Panc1 (cell line): Measurements from ENCODE around the gene LIMCH1. TPM values are rescaled to one million over a fixed set of nuclear protein-coding genes. Genes with fewer than 3 reads are reported as not detected.

Experiments used
- ATAC-seq: fragments of 200-7000 bp; cut with Tn5 transposase; 2 replicates; pipeline ENCODE4 v1.9.1; 2020; ENCODE audit warnings: mild to moderate bottlenecking, moderate library complexity
- BruUV-seq: library from RNA; stranded (reverse); fragments of 400-500 nt; replicated peaks from 2 replicates; lab custom pipeline; 2021; lab: Mats Ljungman, UMichigan
- CTCF ChIA-PET: fragments of 300-600 bp; sonication (Branson Sonifier 250); formaldehyde crosslinking; loops from one replicate; lab custom pipeline; 2022; ENCODE audit warnings: antibody characterized with exemption; lab: Charles Lee
- POLR2A ChIA-PET: fragments of 300-600 bp; sonication (Branson Sonifier 250); formaldehyde crosslinking; loops from one replicate; lab custom pipeline; 2022; ENCODE audit warnings: antibody characterized with exemption; lab: Charles Lee
- DNase-seq: peaks from one replicate; pipeline ENCODE4 v3.0.0-alpha.2; 2010; ENCODE audit warnings: low read depth, low spot score
- H3K27ac ChIP-seq: 2 replicates; pipeline ENCODE4 v1.5.1; 2011; ENCODE audit warnings: mild to moderate bottlenecking, low read length, inconsistent platforms
- H3K27me3 ChIP-seq: fragments of 200-500 bp; sonication (Bioruptor generic); 2 replicates; pipeline ENCODE4 v1.6.0; 2014; ENCODE audit warnings: low read length, inconsistent platforms; ENCODE audit not compliant: control insufficient read depth, insufficient read depth
- H3K36me3 ChIP-seq: fragments of 200-500 bp; sonication (Bioruptor generic); 2 replicates; pipeline ENCODE4 v1.5.1; 2014; ENCODE audit warnings: inconsistent platforms, mild to moderate bottlenecking, low read length, moderate library complexity; ENCODE audit not compliant: control insufficient read depth, insufficient read depth
- H3K4me1 ChIP-seq: 2 replicates; pipeline ENCODE4 v1.5.1; 2011; ENCODE audit warnings: inconsistent platforms, mild to moderate bottlenecking, low read length, moderate library complexity; ENCODE audit not compliant: control insufficient read depth, insufficient read depth
- H3K4me3 ChIP-seq, 2 experiments: 2 replicates each; pipeline ENCODE4 v1.5.1; 2011 to 2012; ENCODE audit warnings: low read depth in 2 of 2, low read length in 2 of 2, mild to moderate bottlenecking in 2 of 2, inconsistent platforms in 1 of 2, moderate library complexity in 1 of 2
- H3K9me3 ChIP-seq: fragments of 200-500 bp; sonication (Bioruptor generic); 2 replicates; pipeline ENCODE4 v1.5.1; 2014; ENCODE audit warnings: low read depth, mild to moderate bottlenecking, inconsistent platforms, low read length, moderate library complexity; ENCODE audit not compliant: control insufficient read depth, insufficient read depth
- CTCF ChIP-seq: fragments of 450-650 bp; IDR thresholded peaks from 2 replicates; pipeline ENCODE4 v1.5.1; 2017; ENCODE audit warnings: mild to moderate bottlenecking
- POLR2AphosphoS5 ChIP-seq: IDR thresholded peaks from 2 replicates; pipeline ENCODE4 v1.6.1; 2012; ENCODE audit warnings: mild to moderate bottlenecking, low read depth, low read length, moderate library complexity
- SIN3A ChIP-seq: IDR thresholded peaks from 2 replicates; pipeline ENCODE4 v1.6.1; 2012; ENCODE audit warnings: low read depth, mild to moderate bottlenecking, low read length, moderate library complexity, borderline replicate concordance; ENCODE audit not compliant: insufficient read depth
- TCF7L2 ChIP-seq: IDR thresholded peaks from 2 replicates; pipeline ENCODE4 v1.6.1; 2011; ENCODE audit warnings: mild to moderate bottlenecking, low read depth, low read length, inconsistent platforms
- in situ Hi-C: cut with HindIII; loops from 2 replicates; pipeline ENCODE4 v1.10.0; 2016; ENCODE audit warnings: low sequenced_read_pairs, low pct_unique_long_range_greater_than_20kb
- intact Hi-C: fragments of 100-400 bp; cut with micrococcal nuclease; formaldehyde crosslinking; loops from one replicate; pipeline ENCODE4 v1.10.0; 2022; ENCODE audit not compliant: unreplicated experiment
- total RNA-seq: library from RNA; stranded (reverse); gene quantifications from one replicate; pipeline ENCODE4 v1.2.1, GENCODE V29; 2021; ENCODE audit not compliant: unreplicated experiment
- TF ChIP-seq, protein P1 (sequence below), 2 experiments: IDR thresholded peaks; 2 replicates each; pipeline ENCODE4 v1.6.1; 2011 to 2012; ENCODE audit warnings: low read depth in 2 of 2, control low read depth in 1 of 2, low read length in 1 of 2, mild to moderate bottlenecking in 1 of 2, moderate library complexity in 1 of 2; ENCODE audit not compliant: insufficient read depth in 1 of 2

LIMCH1 gene
- total RNA-seq, 1 experiment from 2014 or later: 3.3 TPM

GRCh38 chr4:41670982-41671381 lies 133.0 kb downstream of the LIMCH1 start:
- Histone ChIP-seq H3K4me3 (no peak overlapping the region), H3K4me1 (no peaks in the 10 kb centered on the region), H3K9me3 (no peaks in the 10 kb centered on the region), H3K27ac (no peak overlapping the region), H3K36me3 (no peaks in the 10 kb centered on the region), H3K27me3 (no peaks in the 10 kb centered on the region)
- POLR2A ChIA-PET: interaction anchor here (0.6 kb wide), 1 partner anchor 24 kb away, joined by 4 read pairs; no protein-coding TSS in a partner anchor
- intact Hi-C loops: no loop called here
- in situ Hi-C loops: no loop called here
- DNase-seq (no peak), ATAC-seq (no peak)
- CTCF ChIA-PET: no interaction called here
- TF ChIP-seq CTCF: no peak
- no peak for TF ChIP-seq TCF7L2
- TF ChIP-seq, protein P1, sequence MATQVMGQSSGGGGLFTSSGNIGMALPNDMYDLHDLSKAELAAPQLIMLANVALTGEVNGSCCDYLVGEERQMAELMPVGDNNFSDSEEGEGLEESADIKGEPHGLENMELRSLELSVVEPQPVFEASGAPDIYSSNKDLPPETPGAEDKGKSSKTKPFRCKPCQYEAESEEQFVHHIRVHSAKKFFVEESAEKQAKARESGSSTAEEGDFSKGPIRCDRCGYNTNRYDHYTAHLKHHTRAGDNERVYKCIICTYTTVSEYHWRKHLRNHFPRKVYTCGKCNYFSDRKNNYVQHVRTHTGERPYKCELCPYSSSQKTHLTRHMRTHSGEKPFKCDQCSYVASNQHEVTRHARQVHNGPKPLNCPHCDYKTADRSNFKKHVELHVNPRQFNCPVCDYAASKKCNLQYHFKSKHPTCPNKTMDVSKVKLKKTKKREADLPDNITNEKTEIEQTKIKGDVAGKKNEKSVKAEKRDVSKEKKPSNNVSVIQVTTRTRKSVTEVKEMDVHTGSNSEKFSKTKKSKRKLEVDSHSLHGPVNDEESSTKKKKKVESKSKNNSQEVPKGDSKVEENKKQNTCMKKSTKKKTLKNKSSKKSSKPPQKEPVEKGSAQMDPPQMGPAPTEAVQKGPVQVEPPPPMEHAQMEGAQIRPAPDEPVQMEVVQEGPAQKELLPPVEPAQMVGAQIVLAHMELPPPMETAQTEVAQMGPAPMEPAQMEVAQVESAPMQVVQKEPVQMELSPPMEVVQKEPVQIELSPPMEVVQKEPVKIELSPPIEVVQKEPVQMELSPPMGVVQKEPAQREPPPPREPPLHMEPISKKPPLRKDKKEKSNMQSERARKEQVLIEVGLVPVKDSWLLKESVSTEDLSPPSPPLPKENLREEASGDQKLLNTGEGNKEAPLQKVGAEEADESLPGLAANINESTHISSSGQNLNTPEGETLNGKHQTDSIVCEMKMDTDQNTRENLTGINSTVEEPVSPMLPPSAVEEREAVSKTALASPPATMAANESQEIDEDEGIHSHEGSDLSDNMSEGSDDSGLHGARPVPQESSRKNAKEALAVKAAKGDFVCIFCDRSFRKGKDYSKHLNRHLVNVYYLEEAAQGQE (IDR thresholded peaks at IDR 0.05; ENCODE audit: insufficient read depth in 1 of 2, low read depth in 2 of 2, low read length in 1 of 2): no peak
- TF ChIP-seq SIN3A: no peak
- no peak for TF ChIP-seq POLR2AphosphoS5
- BruUV-seq: no TSS peak

DNA sequence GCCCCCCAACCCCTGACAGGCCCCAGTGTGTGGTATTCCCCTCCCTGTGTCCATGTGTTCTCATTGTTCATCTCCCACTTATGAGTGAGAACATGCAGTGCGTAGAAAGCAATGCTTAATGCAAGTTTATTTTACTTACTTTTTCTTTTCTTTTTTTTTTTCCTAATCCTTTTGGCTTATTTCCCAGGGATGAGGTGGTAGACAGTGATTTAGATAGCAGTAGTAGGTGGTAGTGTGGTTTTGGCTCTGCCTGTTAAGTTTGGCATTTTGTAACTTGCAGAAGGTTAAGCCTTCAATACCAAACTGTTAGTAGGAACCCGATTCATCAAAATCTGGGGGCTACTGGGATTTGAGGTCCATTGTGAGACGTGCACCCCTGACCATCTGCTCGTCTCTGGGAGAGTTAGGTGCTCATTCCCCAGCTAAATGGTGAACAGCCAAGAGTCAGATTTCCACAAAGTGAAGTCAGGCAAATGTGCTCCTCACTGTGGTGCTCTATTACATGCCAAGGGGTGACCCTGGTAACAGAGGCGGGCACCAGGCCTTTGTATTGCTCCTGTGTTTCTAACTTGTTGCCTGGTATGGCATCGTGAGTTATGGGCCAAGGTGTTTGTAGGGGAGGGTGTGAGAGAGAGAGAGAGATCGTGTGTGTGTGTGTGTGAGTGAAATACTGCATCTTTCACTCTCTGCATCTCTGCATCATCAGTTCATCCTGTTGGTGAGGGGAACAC lies 140.3 kb downstream of the LIMCH1 start:
- Histone ChIP-seq H3K27ac (no peak overlapping the region), H3K4me3 (no peak overlapping the region), H3K36me3 (no peaks in the 10 kb centered on the region), H3K9me3 (no peaks in the 10 kb centered on the region), H3K4me1 (no peaks in the 10 kb centered on the region), H3K27me3 (no peaks in the 10 kb centered on the region; the same call in 1 of the 2 replicates)
- intact Hi-C loops (no loop called here), in situ Hi-C loops (no loop called here)
- no TSS peak for BruUV-seq
- TF ChIP-seq POLR2AphosphoS5 (no peak), SIN3A (no peak)
- TF ChIP-seq, protein P1 (IDR thresholded peaks at IDR 0.05; ENCODE audit: insufficient read depth in 1 of 2, low read depth in 2 of 2, low read length in 1 of 2): no peak
- DNase-seq: no peak
- ATAC-seq: no peak
- CTCF ChIA-PET: interaction anchor here (0.7 kb wide), 1 partner anchor 17 kb away, joined by 3 read pairs; no protein-coding TSS in a partner anchor
- POLR2A ChIA-PET: no interaction called here
